IMR-90 (cell line): ENCODE measurements around the gene OR1L8.

Source experiments
- CEBPB ChIP-seq: IDR thresholded peaks from 2 replicates; pipeline ENCODE4 v1.6.1; 2012; ENCODE audit warnings: low read depth, low read length, improper control_type of control experiment
- TF ChIP-seq, protein P1 (sequence below): conservative IDR thresholded peaks from 2 replicates; pipeline ENCODE4 v1.5.1; 2012; ENCODE audit warnings: mild to moderate bottlenecking, low read depth, low read length, improper control_type of control experiment

DNA sequence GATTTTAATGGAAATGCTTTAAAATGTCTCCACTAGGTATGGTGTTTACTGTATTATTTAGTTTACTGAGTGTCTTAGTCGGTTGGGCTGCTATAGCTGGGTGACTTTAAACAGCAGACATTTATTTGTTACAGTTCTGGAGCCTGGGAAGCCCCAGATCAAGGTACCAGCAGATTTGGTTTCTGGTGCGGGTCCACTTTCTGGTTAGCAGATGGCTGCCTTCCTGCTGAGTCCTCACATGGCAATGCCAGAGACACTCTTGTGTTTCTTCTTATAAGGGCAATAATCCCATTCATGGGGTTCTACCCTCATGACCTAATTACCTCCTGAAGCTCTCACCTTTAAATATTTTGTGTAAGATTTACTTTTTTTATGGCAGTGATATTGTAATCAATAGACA lies 65.0 kb downstream of the OR1L8 start:
- no peak for TF ChIP-seq CEBPB
- TF ChIP-seq, protein P1, sequence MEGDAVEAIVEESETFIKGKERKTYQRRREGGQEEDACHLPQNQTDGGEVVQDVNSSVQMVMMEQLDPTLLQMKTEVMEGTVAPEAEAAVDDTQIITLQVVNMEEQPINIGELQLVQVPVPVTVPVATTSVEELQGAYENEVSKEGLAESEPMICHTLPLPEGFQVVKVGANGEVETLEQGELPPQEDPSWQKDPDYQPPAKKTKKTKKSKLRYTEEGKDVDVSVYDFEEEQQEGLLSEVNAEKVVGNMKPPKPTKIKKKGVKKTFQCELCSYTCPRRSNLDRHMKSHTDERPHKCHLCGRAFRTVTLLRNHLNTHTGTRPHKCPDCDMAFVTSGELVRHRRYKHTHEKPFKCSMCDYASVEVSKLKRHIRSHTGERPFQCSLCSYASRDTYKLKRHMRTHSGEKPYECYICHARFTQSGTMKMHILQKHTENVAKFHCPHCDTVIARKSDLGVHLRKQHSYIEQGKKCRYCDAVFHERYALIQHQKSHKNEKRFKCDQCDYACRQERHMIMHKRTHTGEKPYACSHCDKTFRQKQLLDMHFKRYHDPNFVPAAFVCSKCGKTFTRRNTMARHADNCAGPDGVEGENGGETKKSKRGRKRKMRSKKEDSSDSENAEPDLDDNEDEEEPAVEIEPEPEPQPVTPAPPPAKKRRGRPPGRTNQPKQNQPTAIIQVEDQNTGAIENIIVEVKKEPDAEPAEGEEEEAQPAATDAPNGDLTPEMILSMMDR, result no peak
